GM15510 (cell line): ENCODE data around the gene ACTR6.

ENCODE experiments used
- POLR2A ChIP-seq: IDR thresholded peaks from 3 replicates; pipeline ENCODE4 v1.6.1; 2011; ENCODE audit warnings: borderline replicate concordance; ENCODE audit not compliant: insufficient read length; ENCODE audit errors: extremely low read depth

The ACTR6 gene

GRCh38 chr12:100207311-100207710 lies 6.7 kb downstream of the ACTR6 start:
- no peak for TF ChIP-seq POLR2A

- no peak for TF ChIP-seq POLR2A
These were observed 8.2 kb downstream of the ACTR6 start for GRCh38 chr12:100208834-100209233.

- TF ChIP-seq POLR2A, result no peak
These were observed 11.1 kb downstream of the ACTR6 start for GRCh38 chr12:100211698-100212097.

DNA sequence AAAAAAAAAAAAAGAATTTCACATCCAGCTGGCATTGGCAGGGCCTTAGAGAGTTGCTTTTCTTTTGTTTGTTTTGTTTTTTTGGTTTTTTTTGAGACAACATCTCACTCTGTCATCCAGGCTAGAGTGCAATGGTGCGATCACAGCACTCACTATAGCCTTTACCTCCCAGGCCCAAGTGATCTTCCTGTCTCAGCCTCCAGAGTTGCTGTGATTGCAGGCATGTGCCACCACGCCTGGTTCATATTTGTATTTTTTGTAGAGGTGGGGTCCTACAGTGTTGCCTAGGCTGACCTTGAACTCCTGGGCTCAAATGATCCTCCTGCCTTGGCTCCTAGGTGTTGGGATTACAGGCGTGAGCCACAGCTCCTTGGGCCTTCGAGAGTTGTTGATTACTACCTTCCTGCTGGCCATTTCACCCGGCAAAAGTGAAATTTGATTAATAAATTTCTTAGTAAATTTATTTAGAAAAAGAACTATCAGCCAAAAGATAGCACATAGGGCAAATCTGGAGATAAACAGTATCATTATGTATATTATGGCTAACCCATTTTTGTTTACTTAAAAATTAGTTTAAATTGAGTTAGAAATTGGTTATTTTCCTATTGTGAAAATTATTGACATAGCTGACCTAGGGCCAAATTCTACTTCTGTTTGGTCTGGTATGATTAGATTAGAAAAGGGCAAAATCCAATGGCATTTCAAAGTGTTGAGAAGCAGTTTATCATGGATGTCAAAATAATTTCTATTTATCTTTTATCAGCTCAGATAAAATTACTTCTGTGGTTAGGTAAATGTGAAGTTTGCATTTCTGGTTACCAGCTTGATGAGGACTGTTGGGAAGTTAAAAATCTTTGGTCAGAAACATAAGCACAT lies 12.6 kb downstream of the ACTR6 start:
- no peak for TF ChIP-seq POLR2A

GRCh38 chr12:100214518-100214917 lies 13.9 kb downstream of the ACTR6 start:
- no peak for TF ChIP-seq POLR2A

- no peak for TF ChIP-seq POLR2A
These were observed 14.6 kb downstream of the ACTR6 start for GRCh38 chr12:100215209-100215608.

- TF ChIP-seq POLR2A, result no peak
These were observed 15.7 kb downstream of the ACTR6 start for GRCh38 chr12:100216337-100216736.

DNA sequence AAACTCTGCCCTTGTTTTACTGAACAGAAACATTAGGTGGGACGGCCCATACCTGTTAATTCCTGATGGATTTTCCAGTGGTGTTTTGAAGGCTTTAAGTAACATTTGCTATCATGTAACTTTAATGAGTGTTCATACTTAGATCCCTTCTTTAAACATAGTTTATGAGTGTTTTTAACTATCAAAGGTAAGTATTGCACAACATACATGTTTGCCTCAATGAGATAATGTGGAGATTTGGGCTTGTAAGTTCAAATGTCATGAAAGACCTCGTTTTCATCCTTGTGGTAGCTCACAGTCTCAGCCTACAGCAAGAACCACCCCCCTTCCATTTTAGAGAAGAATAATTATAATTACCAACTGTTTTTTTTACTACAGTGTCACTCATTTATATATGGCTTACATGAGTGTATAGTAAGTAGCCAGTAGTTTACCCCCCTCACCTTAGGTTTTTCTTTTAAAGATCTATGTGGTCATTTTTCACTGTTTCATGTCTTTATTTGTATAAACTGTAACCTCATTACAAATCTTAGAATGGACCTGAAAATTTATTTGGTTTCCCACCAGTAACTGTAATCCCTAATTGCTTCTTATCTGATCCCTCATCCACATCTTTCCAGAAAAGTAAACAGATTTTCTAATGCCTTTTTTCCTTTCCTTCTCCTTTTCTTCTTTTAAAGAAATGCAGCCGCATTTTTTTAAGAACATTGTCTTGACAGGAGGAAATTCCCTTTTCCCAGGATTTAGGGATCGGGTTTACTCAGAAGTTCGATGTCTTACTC lies 18.9 kb downstream of the ACTR6 start:
- no peak for TF ChIP-seq POLR2A

DNA sequence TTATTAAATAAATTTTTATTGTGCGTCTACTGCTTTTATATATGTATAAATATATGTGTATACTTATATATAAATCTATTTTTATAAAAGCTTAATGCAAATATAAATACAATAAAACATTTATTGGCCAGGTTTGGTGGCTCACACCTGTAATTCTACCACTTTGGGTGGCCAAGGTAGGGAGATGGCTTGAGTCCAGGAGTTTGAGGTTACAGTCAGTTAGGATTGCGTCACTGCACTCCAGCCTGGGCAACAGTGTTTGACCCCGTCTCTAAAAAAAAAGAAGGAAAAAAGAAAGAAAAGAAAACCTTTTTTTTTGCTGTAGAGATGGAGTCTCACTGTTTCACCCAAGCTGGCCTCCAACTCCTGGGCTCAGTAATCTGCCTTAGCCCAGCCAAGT lies 20.9 kb downstream of the ACTR6 start:
- TF ChIP-seq POLR2A, result no peak

- no peak for TF ChIP-seq POLR2A
These were observed 24.9 kb downstream of the ACTR6 start for GRCh38 chr12:100225491-100225890.

DNA sequence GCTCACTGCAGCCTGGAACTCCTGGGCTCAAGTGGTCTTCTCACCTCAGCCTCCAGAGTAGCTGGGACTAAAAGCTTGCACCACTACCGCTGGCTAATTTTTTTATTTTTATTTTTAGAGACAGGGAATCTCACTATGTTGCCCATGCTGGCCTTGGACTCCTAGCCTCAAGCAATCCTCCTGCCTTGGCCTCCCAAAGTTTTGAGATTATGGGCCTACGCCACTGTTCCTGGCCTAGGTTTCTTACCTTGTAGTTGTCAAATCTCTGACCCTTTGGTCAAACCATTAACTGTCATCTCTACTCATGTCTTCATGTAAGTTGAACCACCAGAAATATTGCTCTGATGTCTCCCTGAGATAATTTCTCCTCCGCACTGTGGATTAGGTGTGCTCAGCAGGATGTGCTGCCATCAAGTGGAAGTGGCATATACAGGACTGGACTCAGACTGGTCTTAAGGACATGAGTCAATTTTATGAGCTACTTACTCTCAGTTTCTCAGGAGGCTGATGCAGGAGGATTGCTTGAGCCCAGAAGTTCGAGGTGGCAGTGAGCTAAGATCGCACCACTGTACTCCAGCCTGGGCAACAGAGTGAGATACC lies 28.5 kb downstream of the ACTR6 start:
- TF ChIP-seq POLR2A, result no peak

- no peak for TF ChIP-seq POLR2A
These were observed 29.3 kb downstream of the ACTR6 start for GRCh38 chr12:100229876-100230275.

GRCh38 chr12:100234166-100234565 lies 33.6 kb downstream of the ACTR6 start:
- TF ChIP-seq POLR2A, result no peak

- TF ChIP-seq POLR2A, result no peak
These were observed 34.1 kb downstream of the ACTR6 start for GRCh38 chr12:100234591-100235304.

- no peak for TF ChIP-seq POLR2A
These were observed 38.2 kb downstream of the ACTR6 start for GRCh38 chr12:100238801-100239200.
